AG04450 (cell line): ENCODE data around the gene KLF3. TPM values are rescaled to one million over a fixed set of nuclear protein-coding genes. Genes with fewer than 3 reads are reported as not detected.

Experiments
- CTCF ChIA-PET: fragments of 300-600, 350-600 bp; formaldehyde crosslinking; extraction: SDS; loops from one replicate; lab custom pipeline; 2022; ENCODE audit warnings: antibody characterized with exemption, inconsistent platforms; lab: Charles Lee
- POLR2A ChIA-PET: fragments of 350-600 bp; formaldehyde crosslinking; extraction: SDS; loops from one replicate; lab custom pipeline; 2021; ENCODE audit warnings: antibody characterized with exemption, inconsistent platforms; lab: Yijun Ruan, JAX
- DNase-seq: peaks from one replicate; pipeline ENCODE4 v3.0.0-alpha.2; 2011; ENCODE audit warnings: low read depth, low spot score
- H3K27ac ChIP-seq: one replicate; pipeline ENCODE4 v1.5.1; 2012; ENCODE audit warnings: low read depth, low read length, control low read depth
- H3K27me3 ChIP-seq: one replicate; pipeline ENCODE4 v1.6.0; 2012; ENCODE audit warnings: low read length; ENCODE audit not compliant: control insufficient read depth, insufficient read depth
- H3K4me3 ChIP-seq: 2 replicates; pipeline ENCODE4 v1.5.1; 2011; ENCODE audit warnings: mild to moderate bottlenecking, low read depth, low read length, control low read depth
- H3K9me3 ChIP-seq: 2 replicates; pipeline ENCODE4 v1.5.1; 2012; ENCODE audit warnings: low read length; ENCODE audit not compliant: control insufficient read depth, insufficient read depth
- CTCF ChIP-seq: IDR thresholded peaks from 2 replicates; pipeline ENCODE4 v1.5.1; 2011; ENCODE audit warnings: low read depth, low read length, control low read depth, inconsistent platforms
- polyA plus RNA-seq: library from polyadenylated mRNA; depleted of rRNA; stranded (reverse); fragments of >200 nt; gene quantifications from 2 replicates; pipeline ENCODE4 v1.2.3, GENCODE V29; 2011

Gene KLF3
- polyA plus RNA-seq, 1 experiment, result 24.3 TPM

GRCh38 chr4:38672397-38673129 is 8.6 kb downstream of the KLF3 start:
- no peaks in the 10 kb centered on the region for H3K27me3 ChIP-seq
- POLR2A ChIA-PET, result interaction anchor here (0.7 kb wide), 1 partner anchor 512 kb away, joined by 3 read pairs; no protein-coding TSS in a partner anchor

GRCh38 chr4:38673130-38673978 is 9.4 kb downstream of the KLF3 start:
- Histone ChIP-seq H3K27ac (peak overlapping the region; percentile 57), H3K9me3 (no peaks in the 10 kb centered on the region), H3K27me3 (no peaks in the 10 kb centered on the region), H3K4me3 (no peak overlapping the region)
- TF ChIP-seq CTCF, result no peak
- CTCF ChIA-PET, result interaction anchor here (1.0 to 5.2 kb wide), 6 partner anchors 58 to 611 kb away, joined by 4 to 58 read pairs (median 10); no protein-coding TSS in a partner anchor
- POLR2A ChIA-PET, result interaction anchor here (0.7 kb wide), 1 partner anchor 286 kb away, joined by 3 read pairs; no protein-coding TSS in a partner anchor
- DNase-seq, result no peak

More at GRCh38 chr4:38672397-38673129, 8.6 kb downstream of the KLF3 start:
- Histone ChIP-seq H3K4me3 (no peak overlapping the region), H3K9me3 (no peaks in the 10 kb centered on the region), H3K27ac (peak overlapping the region; percentile 57)
- no peak for TF ChIP-seq CTCF
- DNase-seq, result no peak
- CTCF ChIA-PET, result interaction anchor here (1.0 to 1.2 kb wide), 3 partner anchors 59 to 610 kb away, joined by 3 to 6 read pairs (median 5); no protein-coding TSS in a partner anchor

- ChIA-PET CTCF (interaction anchor here (0.6 to 5.2 kb wide), 24 partner anchors 8 to 613 kb away, joined by 3 to 58 read pairs (median 4); no protein-coding TSS in a partner anchor), POLR2A (interaction anchor here (0.7 kb wide), 1 partner anchor 287 kb away, joined by 3 read pairs; no protein-coding TSS in a partner anchor)
- no peak for DNase-seq
- H3K27ac ChIP-seq, result no peak overlapping the region
- H3K4me3 ChIP-seq, result no peak overlapping the region
- no peak for TF ChIP-seq CTCF
- no peaks in the 10 kb centered on the region for H3K9me3 ChIP-seq
- H3K27me3 ChIP-seq, result no peaks in the 10 kb centered on the region
Observed at GRCh38 chr4:38674258-38675144, 10.5 kb downstream of the KLF3 start.

GRCh38 chr4:38675146-38676121 is 11.4 kb downstream of the KLF3 start:
- DNase-seq, result peak; percentile 72
- ChIA-PET POLR2A (interaction anchor here (0.6 kb wide), 1 partner anchor 355 kb away, joined by 3 read pairs; no protein-coding TSS in a partner anchor), CTCF (interaction anchor here (0.6 to 5.2 kb wide), 30 partner anchors 8 to 614 kb away, joined by 3 to 58 read pairs (median 4); no protein-coding TSS in a partner anchor)
- Histone ChIP-seq H3K9me3 (no peaks in the 10 kb centered on the region), H3K4me3 (no peak overlapping the region), H3K27me3 (no peaks in the 10 kb centered on the region), H3K27ac (peak overlapping the region; percentile 39)
- peak; percentile 91 for TF ChIP-seq CTCF
